KBM-7 (cell line): ENCODE measurements around the gene PIGV.
A peak's percentile ranks its signal among the peaks of the same experiment; 100 is the strongest.

Experiments used
- DNase-seq: peaks from one replicate; pipeline ENCODE4 v3.0.0-alpha.2; 2015
- in situ Hi-C: fragments of 300-500 bp; cut with MboI; formaldehyde crosslinking; loops from 2 replicates; pipeline ENCODE4 v1.14.3; 2020; ENCODE audit warnings: low sequenced_read_pairs, low pct_unique_long_range_greater_than_20kb, mixed read lengths

Gene PIGV

DNA sequence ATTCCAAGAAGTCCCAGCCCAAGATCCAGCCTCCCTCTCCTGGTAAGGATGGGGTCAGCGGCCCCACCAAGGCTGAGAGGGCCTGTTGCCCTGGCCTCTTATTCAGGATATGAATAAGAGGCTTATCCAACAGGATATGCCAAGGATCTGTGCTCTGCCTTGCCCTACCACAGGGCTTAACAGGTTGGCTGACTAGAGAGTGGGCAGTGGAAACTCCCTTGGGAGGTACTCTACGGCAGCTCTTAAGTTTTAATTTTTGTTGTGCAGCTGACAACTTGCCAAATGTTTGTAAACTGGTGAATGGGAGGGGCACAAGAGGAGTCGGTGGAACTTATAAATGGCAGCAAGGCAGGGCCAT, 16.5 kb upstream of the PIGV start:
- DNase-seq = no peak
- in situ Hi-C loops = no loop called here

DNA sequence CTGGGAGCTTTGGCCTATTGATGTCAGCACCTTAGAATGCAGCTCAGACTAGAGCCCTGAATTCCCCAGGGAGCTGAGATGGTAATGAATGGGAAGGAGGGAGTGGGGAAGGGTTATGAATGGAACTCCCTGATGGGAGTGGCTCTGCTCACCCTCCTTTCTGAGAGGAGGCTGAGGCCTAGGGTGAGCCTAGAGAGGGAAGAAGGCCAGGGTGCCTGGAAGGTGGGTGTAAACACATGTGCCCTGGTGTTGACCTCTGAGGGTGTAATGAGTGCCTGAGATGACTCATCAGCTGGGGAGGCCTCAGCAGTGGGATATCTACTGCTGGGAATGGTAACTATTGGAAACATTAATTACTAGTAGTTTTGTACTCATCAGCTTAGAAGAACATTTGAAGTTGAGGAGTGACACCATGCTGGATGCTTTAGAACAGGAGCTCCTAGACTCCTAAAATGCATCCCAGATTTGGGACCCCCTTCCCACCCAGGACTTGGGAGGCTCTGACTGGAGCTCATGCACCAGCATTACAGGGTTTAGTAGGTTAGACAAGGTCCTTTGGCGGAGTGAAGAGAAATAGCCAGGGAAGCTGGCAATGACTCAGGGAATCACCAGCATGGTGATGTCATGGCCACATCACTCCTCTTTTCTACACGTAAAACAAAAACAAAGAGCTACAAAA, 16.0 kb upstream of the PIGV start:
- no peak for DNase-seq
- in situ Hi-C loops = no loop called here

DNA sequence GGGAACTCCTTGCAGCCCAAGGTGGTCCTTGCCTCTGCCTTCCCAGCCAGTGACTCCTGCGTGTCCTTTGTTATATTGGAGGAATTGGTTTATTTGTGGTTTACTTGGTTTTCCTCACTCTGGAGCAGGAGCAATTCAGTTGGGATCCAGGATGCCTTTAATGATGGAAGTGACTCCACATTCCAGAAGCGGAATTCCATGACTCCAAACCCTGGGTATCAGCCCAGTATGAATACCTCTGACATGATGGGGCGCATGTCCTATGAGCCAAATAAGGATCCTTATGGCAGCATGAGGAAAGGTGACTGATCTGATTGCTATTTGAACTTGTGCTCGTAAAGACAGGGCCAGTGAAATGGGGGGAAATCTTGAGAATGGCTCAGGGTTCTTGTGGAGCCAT, 15.1 kb upstream of the PIGV start:
- no peak for DNase-seq
- in situ Hi-C loops = no loop called here

GRCh38 chr1:26774462-26774861, 13.3 kb upstream of the PIGV start:
- no peak for DNase-seq
- in situ Hi-C loops = no loop called here

DNA sequence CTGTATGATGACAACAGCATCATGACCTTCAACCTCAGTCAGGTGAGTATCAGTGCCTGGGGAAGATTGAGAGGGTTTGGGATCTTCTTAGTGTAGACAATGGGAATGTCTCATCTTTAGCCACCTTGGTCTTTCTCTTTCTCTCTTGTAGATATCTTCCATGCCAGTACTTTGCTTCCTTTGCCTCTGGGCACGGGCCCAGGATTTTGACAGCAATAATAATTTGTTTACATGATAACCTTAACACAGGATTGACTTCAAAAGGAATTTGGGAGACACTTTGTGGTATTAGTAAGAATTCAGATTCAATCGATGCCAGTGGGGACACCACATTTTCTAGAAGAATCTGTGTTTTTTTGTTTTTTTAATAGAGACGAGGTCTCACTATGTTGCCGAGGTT, 12.1 kb upstream of the PIGV start:
- in situ Hi-C loops = no loop called here
- DNase-seq = no peak

GRCh38 chr1:26779098-26779668, 8.6 kb upstream of the PIGV start:
- DNase-seq = no peak
- in situ Hi-C loops = no loop called here

DNA sequence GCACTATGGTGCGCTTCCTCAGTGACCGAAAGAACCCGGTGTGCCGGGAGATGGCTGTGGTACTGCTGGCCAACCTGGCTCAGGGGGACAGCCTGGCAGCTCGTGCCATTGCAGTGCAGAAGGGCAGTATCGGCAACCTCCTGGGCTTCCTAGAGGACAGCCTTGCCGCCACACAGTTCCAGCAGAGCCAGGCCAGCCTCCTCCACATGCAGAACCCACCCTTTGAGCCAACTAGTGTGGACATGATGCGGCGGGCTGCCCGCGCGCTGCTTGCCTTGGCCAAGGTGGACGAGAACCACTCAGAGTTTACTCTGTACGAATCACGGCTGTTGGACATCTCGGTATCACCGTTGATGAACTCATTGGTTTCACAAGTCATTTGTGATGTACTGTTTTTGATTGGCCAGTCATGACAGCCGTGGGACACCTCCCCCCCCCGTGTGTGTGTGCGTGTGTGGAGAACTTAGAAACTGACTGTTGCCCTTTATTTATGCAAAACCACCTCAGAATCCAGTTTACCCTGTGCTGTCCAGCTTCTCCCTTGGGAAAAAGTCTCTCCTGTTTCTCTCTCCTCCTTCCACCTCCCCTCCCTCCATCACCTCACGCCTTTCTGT, 7.3 kb upstream of the PIGV start:
- in situ Hi-C loops = no loop called here
- DNase-seq = no peak

- DNase-seq = no peak
- in situ Hi-C loops = no loop called here
Measured at GRCh38 chr1:26781206-26781825, 6.4 kb upstream of the PIGV start.

DNA sequence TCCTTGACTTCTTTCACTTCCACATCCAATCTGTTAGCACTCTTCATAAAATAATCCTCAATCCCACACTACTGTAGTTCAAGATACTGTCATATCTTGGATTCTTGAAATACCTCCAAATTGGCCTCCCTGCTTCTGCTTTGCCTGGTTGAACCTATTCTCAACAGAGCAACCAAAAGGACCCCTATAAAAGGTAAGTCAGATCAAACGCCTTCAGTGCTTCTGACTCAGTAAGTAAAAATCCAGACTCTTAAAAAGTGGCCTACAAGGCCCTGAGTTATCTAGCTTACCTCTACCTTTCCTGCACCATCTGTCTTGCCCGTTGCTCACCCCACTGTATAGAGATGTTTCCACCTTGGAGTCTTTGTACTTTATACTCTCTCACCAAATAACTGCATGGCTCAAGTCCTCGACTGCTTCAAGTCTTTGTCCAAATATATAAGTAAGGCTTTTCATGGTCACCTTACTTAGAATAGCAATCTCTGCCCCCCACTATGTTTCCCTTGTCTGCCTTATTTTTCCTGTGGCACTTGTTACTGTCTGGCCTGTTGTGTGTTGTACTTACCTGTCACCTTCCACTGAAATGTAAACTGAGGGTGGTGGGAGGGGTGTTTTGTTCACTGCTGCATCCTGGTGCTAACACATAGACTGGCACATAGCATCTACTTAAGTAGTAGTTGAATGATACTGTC, 5.1 kb upstream of the PIGV start:
- no peak for DNase-seq
- in situ Hi-C loops = no loop called here

GRCh38 chr1:26783646-26784022, 4.1 kb upstream of the PIGV start:
- in situ Hi-C loops = no loop called here

GRCh38 chr1:26784023-26784871, 3.5 kb upstream of the PIGV start:
- in situ Hi-C loops = no loop called here
- peak; percentile 60 for DNase-seq

More at GRCh38 chr1:26783646-26784022, 4.1 kb upstream of the PIGV start:
- no peak for DNase-seq

DNA sequence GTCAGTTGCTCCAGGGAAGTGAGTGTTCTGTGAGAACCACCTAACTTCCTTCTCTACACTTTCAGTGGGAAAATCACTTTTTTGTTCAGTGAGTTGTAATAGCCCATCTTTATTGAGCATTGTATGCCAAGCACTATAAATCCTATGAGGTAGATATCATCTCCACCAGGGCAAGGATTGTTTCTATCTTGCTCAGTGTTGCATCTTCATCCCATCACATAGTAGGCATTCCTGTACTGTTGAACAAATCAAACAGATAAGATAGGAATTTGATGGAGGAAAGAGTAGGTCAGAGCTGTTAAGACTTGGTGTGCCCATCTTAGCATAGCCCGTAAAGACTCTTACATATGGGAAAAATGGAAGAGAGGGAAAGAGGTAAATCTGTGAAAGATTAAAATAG, 2.9 kb upstream of the PIGV start:
- in situ Hi-C loops = no loop called here
- DNase-seq = no peak

DNA sequence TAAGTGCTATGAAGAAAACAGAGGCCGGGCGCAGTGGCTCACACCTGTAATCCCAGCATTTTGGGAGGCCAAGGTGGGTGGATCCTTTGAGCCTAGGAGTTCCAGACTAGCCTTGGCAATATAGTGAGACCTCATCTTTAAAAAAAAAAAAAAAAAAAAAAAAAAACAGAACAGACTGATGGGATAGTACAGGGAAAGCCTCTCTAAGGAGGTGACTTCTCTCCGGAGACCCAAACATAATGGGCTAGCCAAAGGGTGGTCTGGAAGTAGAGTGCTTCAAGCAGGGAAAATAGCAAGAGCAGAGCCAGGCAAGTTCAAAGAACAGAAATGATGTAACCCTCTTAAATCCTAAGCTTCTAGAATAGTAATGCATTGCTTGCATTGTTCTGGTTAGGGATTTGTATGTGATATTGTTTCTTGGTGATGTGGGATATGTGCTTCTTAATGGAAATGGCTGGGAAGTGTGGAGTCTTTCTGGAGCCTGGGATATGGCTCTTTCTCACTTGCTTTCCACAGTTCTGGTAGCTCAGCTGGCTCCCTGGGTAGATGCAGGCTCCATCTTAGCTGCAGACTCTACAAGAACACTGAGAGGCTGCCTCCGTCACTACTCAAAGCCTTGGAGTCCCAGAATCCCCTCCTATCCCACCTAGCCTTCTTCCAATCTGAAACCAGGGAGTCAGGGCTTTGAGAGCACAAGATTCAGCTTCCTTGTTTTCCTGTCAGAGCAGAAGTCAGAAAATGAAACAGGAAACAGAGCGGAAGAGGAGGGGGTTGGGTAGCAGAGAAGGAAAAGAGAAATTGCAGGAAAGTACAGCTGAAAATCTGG, 1.9 kb upstream of the PIGV start:
- in situ Hi-C loops = no loop called here

GRCh38 chr1:26786437-26787380, 1.0 kb upstream of the PIGV start:
- DNase-seq = peak; percentile 92
- in situ Hi-C loops = no loop called here

More for the DNA sequence above, 1.9 kb upstream of the PIGV start:
- peak; percentile 80 for DNase-seq

DNA sequence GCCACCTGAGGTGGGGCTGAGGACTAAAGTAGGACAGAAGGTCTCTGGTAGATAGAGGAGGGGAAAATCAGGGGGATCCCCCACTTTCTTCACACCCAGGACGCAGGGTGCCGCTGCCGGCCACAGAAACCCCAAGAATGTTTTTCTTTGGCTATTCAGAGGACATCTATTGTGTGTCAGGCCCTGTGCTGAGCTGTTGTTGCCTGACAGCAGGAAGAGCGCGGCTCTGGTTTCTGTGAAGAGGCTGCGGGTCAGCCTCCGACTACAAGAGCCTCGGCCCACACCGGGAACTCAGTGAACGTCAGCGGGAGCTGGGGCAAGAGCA, 407 bp upstream of the PIGV start:
- in situ Hi-C loops = no loop called here
- DNase-seq = no peak

DNA sequence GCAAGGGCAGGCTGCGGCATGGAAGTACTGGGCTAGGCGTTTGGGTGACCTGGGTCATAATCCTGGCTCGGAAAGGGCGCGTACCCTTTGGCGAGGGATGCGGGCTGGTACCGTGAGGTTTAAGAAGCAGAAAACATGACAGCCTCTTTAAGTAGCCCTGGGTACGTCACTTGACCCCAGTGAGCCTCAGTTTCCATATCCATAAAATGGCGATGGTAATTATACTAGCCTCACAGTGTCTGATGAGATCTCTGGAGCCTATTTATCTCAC, 700 bp downstream of the PIGV start:
- DNase-seq = no peak
- in situ Hi-C loops = no loop called here

- in situ Hi-C loops = no loop called here
- peak; percentile 85 for DNase-seq
Measured at GRCh38 chr1:26788836-26789611, 1.3 kb downstream of the PIGV start.
